Measurements from ENCODE around the gene UNC13C. TPM values are rescaled to one million over a fixed set of nuclear protein-coding genes. Genes with fewer than 3 reads are reported as not detected.

The UNC13C gene
- total RNA-seq, 2 experiments from 2014 or later = not detected

DNA sequence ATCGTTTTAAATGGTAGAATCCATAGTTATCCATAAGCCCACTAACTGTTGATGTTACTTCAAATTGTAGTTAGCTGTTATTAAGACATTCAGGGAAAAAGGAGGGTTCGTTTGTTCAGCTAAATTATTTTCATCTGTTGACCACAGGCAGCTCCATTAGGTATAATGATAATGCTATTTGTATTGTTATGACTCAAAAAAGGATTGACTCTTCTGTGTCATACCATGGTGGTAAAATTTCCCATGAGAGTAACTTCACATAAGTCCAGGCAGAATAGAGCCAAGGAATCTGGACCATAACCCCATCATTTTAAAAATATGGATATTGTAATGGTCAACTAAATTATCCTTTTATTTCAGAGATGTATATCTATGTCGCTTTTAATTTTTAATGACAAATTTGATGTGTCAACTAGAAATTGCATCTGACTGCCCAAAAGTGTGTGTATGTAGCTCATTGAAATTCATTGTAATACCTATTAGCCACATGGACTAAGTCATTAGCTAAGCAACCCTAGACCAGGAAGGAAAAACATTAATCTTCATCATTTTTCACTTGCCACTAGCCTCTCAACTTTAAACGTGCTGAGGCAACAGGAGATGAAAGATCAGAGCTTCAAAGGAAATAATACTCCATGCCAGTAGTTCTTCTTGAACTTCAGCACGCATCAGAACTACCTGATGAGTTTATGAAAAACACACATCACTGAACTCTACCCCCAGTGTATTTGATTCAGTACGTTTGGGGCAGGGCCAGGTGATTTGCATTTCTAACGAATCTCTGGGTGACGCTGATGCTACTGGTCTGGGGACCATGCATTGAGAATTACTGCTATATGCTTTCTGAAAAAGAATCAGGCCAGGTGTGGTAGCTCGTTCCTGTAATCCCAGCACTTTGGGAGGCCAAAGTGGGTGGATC is 537.7 kb downstream of the UNC13C start:
- ChIA-PET POLR2A (no interaction called here), CTCF (no interaction called here)
- H3K4me3 Mint-ChIP-seq = no peak overlapping the region

DNA sequence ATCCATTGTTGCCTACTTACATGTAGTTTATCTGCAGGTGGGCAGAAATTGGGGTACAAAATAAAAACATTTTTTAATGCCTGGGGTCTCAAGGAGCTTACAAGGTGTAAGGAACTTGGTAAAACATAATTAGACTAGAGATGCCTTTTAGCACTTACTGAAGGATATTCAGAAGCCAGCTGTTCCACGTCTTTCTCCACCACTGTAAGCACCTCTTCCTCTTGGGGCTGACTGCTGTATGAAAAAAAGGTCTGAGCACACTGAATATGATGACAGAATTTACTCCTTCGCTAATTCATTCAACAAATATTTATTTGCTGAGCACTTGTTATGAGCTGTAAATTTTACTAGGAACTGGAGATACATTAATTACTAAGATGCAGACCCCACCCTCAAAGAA is 539.1 kb downstream of the UNC13C start:
- ChIA-PET CTCF (no interaction called here), POLR2A (no interaction called here)

More for the DNA sequence above, 537.7 kb downstream of the UNC13C start:
- Mint-ChIP-seq H3K36me3 (ENCODE audit: low read depth) (no peaks in the 10 kb centered on the region), H3K9me3 (no peaks in the 10 kb centered on the region), H3K27ac (no peak overlapping the region), H3K4me1 (peaks cover 13% of the 10 kb centered on the region), H3K27me3 (peaks cover 2% of the 10 kb centered on the region)
- DNase-seq = no peak

DNA sequence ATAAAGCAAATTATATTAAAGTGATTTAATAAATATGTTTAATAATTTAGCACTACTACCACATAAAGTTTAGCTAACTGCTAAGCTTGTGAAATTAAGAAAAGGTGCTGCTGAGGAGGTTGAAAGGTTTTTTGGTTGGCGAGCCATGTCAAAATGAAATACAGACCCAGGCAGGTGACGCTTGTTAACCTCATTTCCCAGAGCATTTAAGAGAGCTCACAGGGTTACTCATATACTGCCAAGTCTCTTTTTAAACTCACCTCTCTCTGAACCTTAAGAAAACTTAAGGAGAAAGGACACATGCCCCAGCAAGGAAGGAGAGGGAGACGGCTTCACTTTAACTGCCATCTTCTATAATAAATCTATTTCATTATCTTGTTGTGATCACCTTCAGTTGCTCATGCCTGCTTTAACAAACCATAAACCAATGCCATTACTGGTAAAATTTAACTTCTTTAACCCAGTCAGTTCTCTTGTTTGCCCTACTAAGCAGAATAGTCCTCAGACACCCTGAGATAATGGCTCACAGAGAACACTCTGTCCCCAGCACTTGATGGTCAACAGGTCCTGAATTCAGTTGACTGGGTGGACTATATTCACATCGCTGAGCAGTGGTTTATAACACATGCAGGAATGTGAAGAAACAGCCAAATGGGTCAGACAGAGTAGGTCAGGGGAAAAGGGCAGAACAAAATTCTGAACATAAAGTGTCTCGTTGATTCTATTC is 540.1 kb downstream of the UNC13C start:
- no peak for DNase-seq
- peaks cover 13% of the 10 kb centered on the region for H3K4me1 Mint-ChIP-seq
- peaks cover 2% of the 10 kb centered on the region for H3K27me3 Mint-ChIP-seq
- no peaks in the 10 kb centered on the region for H3K9me3 Mint-ChIP-seq
- no peak overlapping the region for H3K27ac Mint-ChIP-seq
- no peaks in the 10 kb centered on the region for H3K36me3 Mint-ChIP-seq (ENCODE audit: low read depth)
- ChIA-PET CTCF (no interaction called here), POLR2A (no interaction called here)
- H3K4me3 Mint-ChIP-seq = no peak overlapping the region

More for the DNA sequence above, 539.1 kb downstream of the UNC13C start:
- H3K27ac Mint-ChIP-seq = no peak overlapping the region
- peaks cover 2% of the 10 kb centered on the region for H3K27me3 Mint-ChIP-seq
- DNase-seq = no peak
- no peaks in the 10 kb centered on the region for H3K9me3 Mint-ChIP-seq
- peaks cover 13% of the 10 kb centered on the region for H3K4me1 Mint-ChIP-seq
- H3K36me3 Mint-ChIP-seq (ENCODE audit: low read depth) = no peaks in the 10 kb centered on the region
- H3K4me3 Mint-ChIP-seq = no peak overlapping the region

DNA sequence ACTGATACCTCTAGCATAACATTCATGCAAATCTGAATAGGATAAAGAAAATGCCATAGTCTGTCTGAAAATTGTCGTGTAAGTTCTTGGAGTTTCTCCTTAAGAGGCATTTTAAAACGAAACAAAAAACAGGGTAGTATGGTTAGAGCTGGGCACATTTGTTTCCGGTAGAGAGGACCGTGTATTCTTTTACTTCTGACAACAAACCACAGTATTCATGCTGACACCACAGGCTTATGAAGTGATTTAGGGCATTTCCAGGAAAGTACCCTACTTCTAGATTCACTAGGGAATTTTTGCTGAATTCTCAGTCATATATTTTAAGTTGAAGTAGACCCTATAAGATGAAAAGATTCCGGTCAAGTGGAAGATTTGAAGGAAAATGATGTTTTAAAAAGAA is 541.3 kb downstream of the UNC13C start:
- H3K36me3 Mint-ChIP-seq (ENCODE audit: low read depth) = no peaks in the 10 kb centered on the region
- DNase-seq = no peak
- no peak overlapping the region for H3K27ac Mint-ChIP-seq
- no peaks in the 10 kb centered on the region for H3K27me3 Mint-ChIP-seq
- POLR2A ChIA-PET = no interaction called here
- H3K4me1 Mint-ChIP-seq = peaks cover 13% of the 10 kb centered on the region
- CTCF ChIA-PET = no interaction called here
- no peak overlapping the region for H3K4me3 Mint-ChIP-seq
- H3K9me3 Mint-ChIP-seq = no peaks in the 10 kb centered on the region

DNA sequence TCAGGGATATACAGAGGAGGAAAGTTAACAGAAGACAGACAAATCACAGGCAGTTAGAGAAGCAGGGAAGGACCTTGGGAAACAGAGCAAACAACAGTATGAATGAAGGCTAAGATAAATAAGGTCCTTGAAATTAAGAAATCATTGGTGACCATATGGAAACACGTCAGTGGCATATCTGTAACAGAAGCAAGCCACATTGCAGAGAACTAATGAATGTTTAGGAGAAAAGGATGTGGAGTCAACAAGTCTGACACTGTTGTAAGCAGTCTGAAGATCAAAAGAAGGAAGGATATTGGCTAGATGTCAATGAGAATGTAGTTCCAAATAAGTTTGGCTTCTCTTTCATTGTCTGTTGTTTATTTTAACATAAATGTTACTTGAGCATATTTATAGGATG is 542.4 kb downstream of the UNC13C start:
- Mint-ChIP-seq H3K27me3 (no peaks in the 10 kb centered on the region), H3K36me3 (ENCODE audit: low read depth) (no peaks in the 10 kb centered on the region), H3K27ac (no peak overlapping the region), H3K4me1 (peaks cover 13% of the 10 kb centered on the region), H3K4me3 (no peak overlapping the region), H3K9me3 (no peaks in the 10 kb centered on the region)
- POLR2A ChIA-PET = no interaction called here
- CTCF ChIA-PET = no interaction called here
- DNase-seq = no peak

DNA sequence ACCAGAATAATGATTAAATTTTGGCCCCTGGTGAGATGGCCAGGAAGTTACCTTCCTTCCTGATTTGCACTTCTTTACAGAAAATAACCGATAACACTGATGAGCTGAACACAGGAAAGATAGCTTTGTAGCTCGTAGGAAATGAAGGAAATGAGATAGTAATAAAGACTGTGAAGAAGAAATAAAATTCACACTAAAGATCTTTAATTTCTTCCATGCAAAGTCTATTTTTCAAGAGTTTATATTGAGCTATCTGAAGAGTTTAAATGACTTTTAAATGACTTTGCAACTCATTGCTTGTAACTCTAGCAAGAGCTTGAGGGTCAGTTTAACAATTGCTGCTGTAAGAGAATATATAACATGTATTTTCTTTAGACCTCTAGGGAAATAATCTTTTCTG is 543.0 kb downstream of the UNC13C start:
- Mint-ChIP-seq H3K27ac (no peak overlapping the region), H3K4me3 (no peak overlapping the region), H3K27me3 (no peaks in the 10 kb centered on the region), H3K4me1 (peaks cover 13% of the 10 kb centered on the region), H3K9me3 (no peaks in the 10 kb centered on the region), H3K36me3 (ENCODE audit: low read depth) (no peaks in the 10 kb centered on the region)
- CTCF ChIA-PET = no interaction called here
- POLR2A ChIA-PET = no interaction called here
- no peak for DNase-seq

DNA sequence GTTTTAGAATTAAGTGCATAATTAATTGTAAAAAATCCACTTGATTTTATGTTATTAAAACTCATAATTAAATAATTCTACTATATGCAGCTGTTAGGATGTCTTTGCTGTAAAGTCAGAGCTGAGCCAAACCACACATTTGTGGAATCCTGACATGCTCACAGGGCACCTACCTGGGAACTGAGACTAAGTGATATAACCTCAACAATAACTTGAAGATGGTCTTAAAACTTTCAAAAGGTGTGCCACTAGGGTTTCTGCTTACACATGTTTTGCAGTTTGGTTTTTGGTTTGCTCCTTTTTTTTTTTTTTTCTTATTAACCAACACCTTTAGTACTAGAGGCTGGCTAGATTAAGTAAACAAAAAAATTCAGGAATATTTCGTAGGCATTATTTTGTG is 549.8 kb downstream of the UNC13C start:
- no peaks in the 10 kb centered on the region for H3K27me3 Mint-ChIP-seq
- no peaks in the 10 kb centered on the region for H3K9me3 Mint-ChIP-seq
- no peaks in the 10 kb centered on the region for H3K4me1 Mint-ChIP-seq
- H3K27ac Mint-ChIP-seq = no peak overlapping the region
- H3K4me3 Mint-ChIP-seq = no peak overlapping the region
- no peak for DNase-seq
- POLR2A ChIA-PET = no interaction called here
- no peaks in the 10 kb centered on the region for H3K36me3 Mint-ChIP-seq (ENCODE audit: low read depth)
- CTCF ChIA-PET = no interaction called here

DNA sequence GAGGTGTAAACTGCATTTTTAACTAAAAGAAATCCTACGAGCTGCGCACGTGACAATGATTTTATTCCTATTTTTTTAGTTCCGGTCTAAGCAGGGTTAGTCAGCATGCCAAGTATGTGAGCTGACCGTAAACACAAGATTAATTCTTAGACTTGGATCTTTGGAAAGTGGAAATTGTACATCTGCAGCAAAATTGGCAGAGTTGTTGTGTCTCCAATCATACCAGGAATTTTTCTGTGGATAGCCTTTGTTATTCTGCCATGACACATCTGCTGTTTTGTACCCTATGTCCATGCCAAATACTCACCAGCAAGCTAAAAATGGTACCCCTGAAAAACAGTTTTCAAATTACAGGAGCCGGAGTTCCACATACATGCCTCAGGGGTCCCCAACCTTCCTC is 562.5 kb downstream of the UNC13C start:
- CTCF ChIA-PET = no interaction called here
- Mint-ChIP-seq H3K27ac (no peak overlapping the region), H3K4me1 (no peaks in the 10 kb centered on the region)

DNA sequence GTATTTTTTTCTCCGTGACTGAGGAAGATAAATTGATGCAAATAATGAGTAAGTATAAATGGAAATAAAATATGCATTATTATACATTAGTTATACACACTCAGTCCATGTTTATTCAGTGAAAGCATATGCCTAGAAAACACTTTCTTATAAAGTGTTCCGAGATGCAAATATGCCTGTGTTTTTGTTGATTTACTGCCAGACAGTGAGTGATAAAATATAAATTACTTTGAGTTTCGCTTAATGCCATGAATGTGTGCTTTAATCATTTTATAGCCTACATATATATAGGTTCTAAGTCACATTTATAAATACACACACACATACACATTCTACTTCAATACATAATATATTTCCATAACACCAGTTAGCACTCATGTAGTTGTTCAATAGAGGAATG is 569.2 kb downstream of the UNC13C start:
- CTCF ChIA-PET = no interaction called here
- no peaks in the 10 kb centered on the region for H3K9me3 Mint-ChIP-seq
- no peaks in the 10 kb centered on the region for H3K27me3 Mint-ChIP-seq
- H3K4me3 Mint-ChIP-seq = no peak overlapping the region
- H3K36me3 Mint-ChIP-seq (ENCODE audit: low read depth) = no peaks in the 10 kb centered on the region
- no peak overlapping the region for H3K27ac Mint-ChIP-seq
- no peaks in the 10 kb centered on the region for H3K4me1 Mint-ChIP-seq
- DNase-seq = no peak
- POLR2A ChIA-PET = no interaction called here

More for the DNA sequence above, 562.5 kb downstream of the UNC13C start:
- Mint-ChIP-seq H3K36me3 (ENCODE audit: low read depth) (no peaks in the 10 kb centered on the region), H3K4me3 (no peak overlapping the region), H3K9me3 (peaks cover 2% of the 10 kb centered on the region), H3K27me3 (no peaks in the 10 kb centered on the region)
- DNase-seq = no peak
- POLR2A ChIA-PET = no interaction called here

DNA sequence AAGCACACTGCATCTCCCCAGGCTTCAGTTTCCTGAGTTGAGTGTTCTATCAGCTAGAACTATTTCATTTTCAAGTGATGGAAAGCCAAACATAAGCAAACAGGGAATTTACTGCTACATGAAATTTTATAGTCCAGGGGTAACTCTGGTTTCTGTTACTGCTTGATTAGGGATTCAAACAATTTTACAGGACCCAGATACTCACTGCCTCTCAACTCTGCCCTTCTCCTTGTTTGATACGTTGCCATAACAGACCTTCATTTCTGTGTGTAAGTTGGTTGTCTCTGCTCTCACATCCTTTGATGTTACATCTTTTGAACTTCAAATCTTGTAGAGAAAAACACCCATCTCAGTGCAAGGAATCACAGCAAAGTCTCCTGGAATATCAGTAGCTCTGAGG is 572.7 kb downstream of the UNC13C start:
- CTCF ChIA-PET = no interaction called here
- Mint-ChIP-seq H3K9me3 (no peaks in the 10 kb centered on the region), H3K27me3 (no peaks in the 10 kb centered on the region), H3K4me1 (no peaks in the 10 kb centered on the region), H3K4me3 (no peak overlapping the region), H3K27ac (no peak overlapping the region), H3K36me3 (ENCODE audit: low read depth) (no peaks in the 10 kb centered on the region)
- no peak for DNase-seq
- POLR2A ChIA-PET = no interaction called here

DNA sequence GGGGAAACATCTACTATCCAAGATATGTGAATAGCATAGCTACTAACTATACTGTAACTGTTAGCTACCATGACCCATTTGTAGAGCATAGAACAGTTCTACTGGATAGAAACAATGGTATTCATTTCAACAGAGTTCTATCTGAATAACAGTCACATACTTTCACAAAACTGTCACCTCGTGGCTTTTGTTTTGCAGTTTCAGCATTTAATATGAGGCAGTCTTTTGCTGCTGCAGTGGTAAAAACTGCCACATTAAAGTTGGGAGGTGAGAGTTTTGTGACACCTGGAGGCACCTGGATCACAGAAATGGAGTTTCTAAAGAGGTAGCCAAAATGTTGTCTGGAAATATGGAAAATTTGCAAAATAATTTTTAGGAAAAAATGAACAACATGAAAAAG is 578.0 kb downstream of the UNC13C start:
- H3K4me1 Mint-ChIP-seq = no peaks in the 10 kb centered on the region
- POLR2A ChIA-PET = no interaction called here

DNA sequence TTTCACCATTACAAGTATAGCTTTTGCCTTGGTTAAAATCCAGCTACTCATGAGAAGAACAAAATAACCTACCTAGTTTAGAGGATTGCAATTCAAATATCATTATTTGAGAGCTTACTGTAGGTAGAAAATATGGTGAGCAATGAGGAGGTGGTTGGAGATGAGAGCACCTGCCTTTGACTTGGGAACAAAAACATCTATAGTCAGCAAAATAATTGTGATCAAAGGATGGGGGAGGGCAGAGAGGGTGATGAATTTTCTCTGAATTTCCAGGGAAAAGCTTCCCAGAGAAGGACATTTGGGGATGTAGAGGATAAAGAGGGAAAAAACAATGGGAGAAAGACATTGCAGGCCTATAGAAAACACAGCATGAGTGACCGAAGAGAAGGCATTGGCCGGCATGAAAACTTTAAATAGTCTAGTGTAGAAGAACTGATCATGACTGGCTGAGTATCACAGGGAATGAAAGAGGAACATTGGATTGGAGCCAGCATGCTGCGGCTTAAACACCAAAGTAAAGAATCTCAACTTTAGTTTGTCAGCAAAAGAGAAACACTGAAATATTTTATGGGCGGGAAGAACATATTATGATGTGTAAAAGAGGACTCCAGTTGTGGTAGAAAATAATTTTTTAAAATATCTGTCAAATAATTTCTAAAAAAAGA is 581.3 kb downstream of the UNC13C start:
- Mint-ChIP-seq H3K4me1 (no peaks in the 10 kb centered on the region), H3K36me3 (ENCODE audit: low read depth) (no peaks in the 10 kb centered on the region), H3K27ac (no peak overlapping the region), H3K9me3 (peaks cover 3% of the 10 kb centered on the region), H3K4me3 (no peak overlapping the region), H3K27me3 (no peaks in the 10 kb centered on the region)
- POLR2A ChIA-PET = no interaction called here
- CTCF ChIA-PET = no interaction called here
- no peak for DNase-seq

More for the DNA sequence above, 578.0 kb downstream of the UNC13C start:
- CTCF ChIA-PET = no interaction called here
- no peak for DNase-seq
- H3K36me3 Mint-ChIP-seq (ENCODE audit: low read depth) = no peaks in the 10 kb centered on the region
- no peak overlapping the region for H3K4me3 Mint-ChIP-seq
- H3K9me3 Mint-ChIP-seq = peaks cover 3% of the 10 kb centered on the region
- H3K27ac Mint-ChIP-seq = no peak overlapping the region
- no peaks in the 10 kb centered on the region for H3K27me3 Mint-ChIP-seq

DNA sequence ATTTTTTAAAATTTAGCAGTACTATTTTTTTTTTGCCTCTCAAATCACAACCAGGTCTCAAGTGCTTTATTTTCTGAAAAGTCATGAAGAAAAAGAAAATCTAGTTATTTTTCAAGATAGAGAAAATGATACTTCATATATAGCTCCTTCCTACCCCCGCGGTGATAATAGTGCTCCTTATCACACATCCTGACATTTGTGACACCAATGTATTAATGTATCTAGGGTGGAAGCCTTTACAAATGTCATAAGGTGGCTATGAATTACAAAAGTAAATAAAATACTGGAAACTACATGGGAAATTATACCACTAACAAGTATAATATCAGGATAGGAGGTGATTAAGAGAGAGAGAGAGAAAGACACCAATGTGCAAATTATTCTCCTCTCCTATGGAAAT is 582.2 kb downstream of the UNC13C start:
- H3K9me3 Mint-ChIP-seq = peaks cover 3% of the 10 kb centered on the region
- no peak overlapping the region for H3K4me3 Mint-ChIP-seq
- no peak for DNase-seq
- H3K27ac Mint-ChIP-seq = no peak overlapping the region
- no peaks in the 10 kb centered on the region for H3K4me1 Mint-ChIP-seq
- no peaks in the 10 kb centered on the region for H3K27me3 Mint-ChIP-seq
- H3K36me3 Mint-ChIP-seq (ENCODE audit: low read depth) = no peaks in the 10 kb centered on the region
- ChIA-PET CTCF (no interaction called here), POLR2A (no interaction called here)

Measured in activated CD4-positive, alpha-beta memory T cell treated with anti-CD3 and anti-CD28 coated beads, Interleukin-2, amount 10 ng/mL, durations not matched to agents 7 days and 5 days (primary cell).